EH (cell line): ENCODE results near the gene LENG1.

Experiments used
- DNase-seq: peaks from one replicate; pipeline ENCODE4 v3.0.0-alpha.2; 2015; ENCODE audit warnings: low read depth

Gene LENG1

GRCh38 chr19:54109651-54110050 lies 49.9 kb downstream of the LENG1 start:
- DNase-seq = no peak

- no peak for DNase-seq
These were observed 51.0 kb downstream of the LENG1 start for GRCh38 chr19:54108496-54108895.

- DNase-seq = no peak
These were observed 51.5 kb downstream of the LENG1 start for GRCh38 chr19:54107876-54108490.

- no peak for DNase-seq
These were observed 52.8 kb downstream of the LENG1 start for GRCh38 chr19:54106716-54107115.

- DNase-seq = no peak
These were observed 53.7 kb downstream of the LENG1 start for GRCh38 chr19:54105796-54106195.
